HG02884 (cell line): ENCODE measurements around the gene EPB41.

ENCODE experiments used
- ATAC-seq: cut with Tn5 transposase; IDR thresholded peaks from one replicate; pipeline ENCODE4 v1.9.1; 2021; ENCODE audit warnings: mild to moderate bottlenecking, moderate library complexity; ENCODE audit not compliant: unreplicated experiment

The EPB41 gene

DNA sequence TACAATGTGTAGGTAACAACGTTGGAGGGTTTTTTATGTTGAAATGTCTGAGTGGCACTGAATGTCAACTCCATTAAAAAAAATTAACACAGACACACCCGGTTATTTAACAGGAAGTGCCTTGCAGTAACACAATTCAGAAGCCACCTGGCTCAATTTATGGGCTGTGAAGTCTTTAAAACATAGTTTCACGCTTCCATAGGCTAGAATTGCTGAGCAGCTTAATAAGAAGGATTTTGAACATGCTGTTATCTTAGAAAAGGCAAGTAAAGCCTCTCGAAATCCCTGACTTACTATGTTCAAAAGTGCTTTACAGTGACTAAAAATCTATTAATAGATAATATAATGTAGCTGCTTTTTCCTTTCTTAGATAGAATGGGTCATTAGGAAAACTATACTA lies 247.7 kb downstream of the EPB41 start:
- no peak for ATAC-seq

DNA sequence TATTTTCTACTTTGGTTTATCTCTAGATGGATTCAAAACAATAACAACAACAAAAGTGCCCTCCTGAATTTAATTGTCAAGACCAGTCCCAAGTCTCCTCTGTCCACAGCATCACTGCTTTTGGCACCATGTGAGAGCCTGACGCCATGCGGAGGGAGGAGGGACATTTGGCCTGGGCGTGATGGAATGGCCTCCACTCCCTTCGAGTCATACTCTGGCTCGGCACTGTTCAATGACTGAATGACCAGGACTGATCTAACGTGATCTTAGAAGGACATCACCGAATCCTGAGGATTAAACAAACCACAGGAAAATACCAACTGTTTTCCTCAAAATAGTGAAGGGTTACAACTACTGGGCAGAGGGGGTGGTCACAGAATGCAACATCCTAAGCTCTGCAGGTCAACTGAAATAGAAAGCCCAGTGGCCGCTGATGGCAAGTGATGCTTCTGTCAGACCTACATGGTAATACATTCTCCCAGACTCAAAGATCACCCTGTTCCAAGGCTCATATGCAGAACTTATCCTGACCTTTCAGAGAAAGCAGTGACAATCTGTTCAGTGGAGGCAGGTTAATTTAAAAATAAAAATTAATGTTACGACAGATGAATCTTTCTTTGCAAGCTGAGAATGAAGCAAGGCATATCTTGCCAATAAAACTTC lies 248.2 kb downstream of the EPB41 start:
- ATAC-seq, result no peak

DNA sequence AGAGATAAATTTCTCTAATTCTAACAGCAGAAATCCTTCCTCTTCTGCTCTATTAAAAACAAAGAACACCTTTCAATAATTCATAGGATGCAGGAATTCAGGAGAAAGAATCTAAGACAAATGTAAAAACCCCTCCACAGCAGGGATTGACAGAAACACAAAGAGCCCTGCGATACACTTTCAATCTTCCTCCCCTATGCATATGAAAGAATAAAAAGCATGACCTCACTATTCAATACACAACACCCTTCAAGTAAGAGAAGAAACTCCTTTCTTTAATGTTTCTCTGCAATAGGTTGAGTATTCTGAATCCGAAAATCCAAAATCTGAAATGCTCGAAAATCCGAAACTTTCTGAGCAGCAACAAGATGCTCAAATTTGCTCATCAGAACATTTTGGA lies 250.2 kb downstream of the EPB41 start:
- ATAC-seq, result no peak

DNA sequence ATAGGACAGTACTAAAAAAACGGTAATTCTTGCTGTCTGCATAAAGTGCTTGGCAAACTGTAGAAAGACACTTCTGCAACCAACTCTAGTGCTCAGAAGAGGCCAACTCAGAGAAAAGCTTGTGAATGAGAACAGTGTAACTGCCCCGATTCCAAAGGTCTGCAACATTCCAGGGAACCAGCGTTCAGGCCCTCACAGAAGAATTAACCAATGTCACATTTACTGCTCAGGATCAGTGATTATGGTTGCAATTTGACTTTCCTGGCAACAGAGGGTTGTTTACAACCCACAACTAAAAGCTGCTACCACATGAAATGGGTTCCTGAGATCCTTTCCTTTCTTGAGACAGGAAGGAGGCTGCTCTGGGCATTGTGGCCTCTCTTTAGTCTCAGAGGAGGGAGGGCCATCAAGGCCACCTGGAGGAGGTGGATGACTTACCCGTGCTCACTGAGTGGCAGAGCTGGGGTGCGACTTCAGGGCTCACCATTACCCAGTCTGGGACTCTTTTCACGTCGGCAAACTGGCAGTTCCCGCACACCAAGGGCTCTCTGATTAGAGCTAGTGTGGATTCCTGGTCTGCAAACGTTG lies 252.0 kb downstream of the EPB41 start:
- ATAC-seq, result no peak

DNA sequence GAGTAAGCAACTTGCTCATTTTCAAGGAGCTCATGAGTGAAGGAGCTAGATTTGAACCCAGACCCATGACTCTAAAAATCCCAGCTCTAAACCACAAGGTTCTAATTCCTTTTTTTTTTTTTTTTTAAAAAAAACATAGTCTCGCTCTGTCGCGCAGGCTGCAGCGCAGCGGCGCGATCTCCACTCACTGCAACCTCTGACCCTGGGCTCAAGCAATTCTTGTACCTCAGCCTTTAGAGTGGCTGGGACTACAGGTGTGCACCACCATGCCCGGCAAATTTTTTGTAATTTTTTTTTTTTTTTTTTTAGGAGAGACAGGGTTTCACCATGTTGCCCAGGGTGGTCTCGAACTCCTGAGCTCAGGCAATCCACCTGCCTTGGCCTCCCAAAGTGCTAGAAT lies 253.5 kb downstream of the EPB41 start:
- ATAC-seq, result no peak
